Keratinocyte (primary cell): Measurements from ENCODE around the gene TP63.

Experiments used
- CTCF ChIP-seq, 3 experiments: IDR thresholded peaks in 1 of 3; conservative IDR thresholded peaks in 1 of 3; optimal IDR thresholded peaks in 1 of 3; 2 replicates in 2 of 3; 3 replicates in 1 of 3; pipeline versions ENCODE3 to v1.5.1; 2011; ENCODE audit warnings: low read length in 3 of 3, mild to moderate bottlenecking in 3 of 3, moderate library complexity in 2 of 3, control low read depth in 1 of 3, inconsistent platforms in 1 of 3; ENCODE audit not compliant: insufficient read depth in 2 of 3; ENCODE audit errors: extremely low read depth in 1 of 3
- EZH2 ChIP-seq: IDR thresholded peaks from one replicate; pipeline ENCODE4 v1.6.1; 2012; ENCODE audit warnings: inconsistent platforms, mild to moderate bottlenecking, low read length, moderate library complexity

- TF ChIP-seq EZH2 (no peak), CTCF (optimal IDR thresholded peaks at IDR 0.05 in 1 of 3, IDR thresholded peaks at IDR 0.05 in 1 of 3, conservative IDR thresholded peaks at IDR 0.05 in 1 of 3; ENCODE audit: extremely low read depth in 1 of 3, insufficient read depth in 2 of 3, low read length in 3 of 3) (no peak)
Observed at GRCh38 chr3:189683546-189684255, 52.5 kb downstream of the TP63 start.
